Adrenal gland (tissue), 12 donors: ENCODE measurements around the gene BCAS3. TPM values are rescaled to one million over a fixed set of nuclear protein-coding genes. Genes with fewer than 3 reads are reported as not detected.

Experiments
- DNase-seq, 7 donors: peaks; one replicate each; pipeline ENCODE4 v3.0.0-alpha.2; 2019 to 2020
- H3K27ac ChIP-seq, 5 donors: fragments of 200-600 bp; sonication (generic) in 4 of 5; 1 replicate in 3 of 5; 2 replicates in 2 of 5; pipeline versions ENCODE4 v1.5.1 to v1.8.0; 2016 to 2020; ENCODE audit warnings: mild to moderate bottlenecking in 1 of 5
- H3K27me3 ChIP-seq: fragments of 200-600 bp; 2 replicates; pipeline ENCODE4 v1.8.0; 2021
- H3K36me3 ChIP-seq, 2 donors: fragments of 200-600 bp; replicated peaks in 1 of 2; 1 replicate in 1 of 2; 2 replicates in 1 of 2; pipeline versions ENCODE4 v1.5.1 to v1.8.0; 2018 to 2022
- H3K4me1 ChIP-seq, 2 donors: fragments of 200-600 bp; replicated peaks in 1 of 2; 1 replicate in 1 of 2; 2 replicates in 1 of 2; pipeline versions ENCODE4 v1.5.1 to v1.8.0; 2018 to 2021
- H3K4me3 ChIP-seq, 4 donors: fragments of 200-600 bp; sonication (generic) in 3 of 4; one replicate each; pipeline ENCODE4 v1.5.1; 2016 to 2018
- H3K9me3 ChIP-seq, 3 donors: fragments of 200-600 bp; sonication (generic) in 1 of 3; replicated peaks in 1 of 3; 1 replicate in 2 of 3; 2 replicates in 1 of 3; pipeline versions ENCODE4 v1.5.1 to v1.8.0; 2016 to 2021
- POLR2A ChIP-seq, 2 donors: fragments of 450-650 bp; IDR thresholded peaks; one replicate each; pipeline ENCODE4 v1.6.1; 2017; ENCODE audit warnings: antibody characterized with exemption in 2 of 2, mild to moderate bottlenecking in 2 of 2, moderate library complexity in 1 of 2
- WGBS, 4 donors: extraction: QIAGEN DNeasy Blood & Tissue Kit in 2 of 4; methylation state at CpG; one replicate each; pipeline versions ENCODE4 v1.1.5 to v1.1.7; 2013 to 2017; 5-methylcytosine and 5-hydroxymethylcytosine counted together
- intact Hi-C, 2 donors: fragments of 100-400 bp; cut with DNase I; formaldehyde crosslinking; loops; one replicate each; pipeline versions ENCODE4 v1.14.1 to v1.15.0; 2022 to 2023
- polyA plus RNA-seq, 3 donors: library from polyadenylated mRNA; stranded (reverse); fragments of 200-250 nt in 2 of 3; fragments of 350-450 nt in 1 of 3; fragmentation: Illumina TruSeq in 1 of 3; extraction: RNeasy Lipid Tissue Mini Kit (QIAGEN cat#74804) in 1 of 3; gene quantifications; one replicate each; pipeline ENCODE4 v1.2.3, GENCODE V29; 2013 to 2014
- total RNA-seq, 9 donors: library from RNA; depleted of rRNA in 4 of 9; stranded (reverse); fragments of >200 nt in 4 of 9; fragments of 120-200 nt in 1 of 9; fragmentation: NEBNext Ultra II Directional in 1 of 9; extraction: Animal tissue kit (Norgen Biotek cat#: 25700) in 1 of 9; gene quantifications; one replicate each; pipeline versions ENCODE4 v1.1.0 to v1.2.4, GENCODE V29; 2013 to 2023
- TF ChIP-seq, protein P1 (sequence below), 6 experiments: fragments of 450-650 bp in 4 of 6; fragments of 200-600 bp in 2 of 6; sonication (generic) in 1 of 6; IDR thresholded peaks; 1 replicate in 5 of 6; 2 replicates in 1 of 6; pipeline versions ENCODE4 v1.5.1 to v1.8.0; 2016 to 2021; ENCODE audit warnings: antibody characterized with exemption in 6 of 6, mild to moderate bottlenecking in 2 of 6, moderate library complexity in 1 of 6
- donor health status: healthy with polysubstance abuse.
- donor health status: Bipolar disorder and iron deficiency.
- donor health status: DM: yes; HTN: yes; CAD: no.
- donor health status: DM: no; HTN: no; CAD: no.
- donor health status: DM: no; HTN: no; CAD: no.
- donor health status: DM: yes; HTN: yes; CAD: no.

BCAS3 gene
- total and polyA plus RNA-seq, 12 donors: 9.4 to 105 (median 29.0) TPM

DNA sequence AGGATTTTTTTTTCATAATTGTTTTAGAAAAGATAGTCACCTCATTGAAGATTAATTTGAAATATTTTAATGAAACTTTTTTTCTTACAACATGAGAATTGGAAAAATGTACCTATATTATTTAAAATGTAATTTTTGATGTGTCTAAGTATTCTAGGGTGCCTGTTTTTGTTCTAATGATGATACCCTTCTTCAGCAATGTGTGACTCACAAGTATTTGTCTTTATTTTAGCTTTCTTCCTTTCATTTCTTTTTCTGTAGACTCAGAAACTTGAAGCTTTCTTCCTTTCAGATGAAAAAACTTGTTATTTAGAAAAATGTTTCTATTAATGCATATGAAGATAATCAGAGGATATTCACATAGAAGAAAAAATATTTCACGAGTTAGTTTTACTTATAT is 231.8 kb downstream of the BCAS3 start:
- no peak for DNase-seq
- no peak overlapping the region for H3K27ac ChIP-seq
- no peaks in the 10 kb centered on the region for H3K36me3 ChIP-seq
- no peaks in the 10 kb centered on the region for H3K27me3 ChIP-seq
- intact Hi-C loops: no loop called here
- no peak overlapping the region for H3K4me3 ChIP-seq
- no peaks in the 10 kb centered on the region for H3K4me1 ChIP-seq
- TF ChIP-seq, protein P1, sequence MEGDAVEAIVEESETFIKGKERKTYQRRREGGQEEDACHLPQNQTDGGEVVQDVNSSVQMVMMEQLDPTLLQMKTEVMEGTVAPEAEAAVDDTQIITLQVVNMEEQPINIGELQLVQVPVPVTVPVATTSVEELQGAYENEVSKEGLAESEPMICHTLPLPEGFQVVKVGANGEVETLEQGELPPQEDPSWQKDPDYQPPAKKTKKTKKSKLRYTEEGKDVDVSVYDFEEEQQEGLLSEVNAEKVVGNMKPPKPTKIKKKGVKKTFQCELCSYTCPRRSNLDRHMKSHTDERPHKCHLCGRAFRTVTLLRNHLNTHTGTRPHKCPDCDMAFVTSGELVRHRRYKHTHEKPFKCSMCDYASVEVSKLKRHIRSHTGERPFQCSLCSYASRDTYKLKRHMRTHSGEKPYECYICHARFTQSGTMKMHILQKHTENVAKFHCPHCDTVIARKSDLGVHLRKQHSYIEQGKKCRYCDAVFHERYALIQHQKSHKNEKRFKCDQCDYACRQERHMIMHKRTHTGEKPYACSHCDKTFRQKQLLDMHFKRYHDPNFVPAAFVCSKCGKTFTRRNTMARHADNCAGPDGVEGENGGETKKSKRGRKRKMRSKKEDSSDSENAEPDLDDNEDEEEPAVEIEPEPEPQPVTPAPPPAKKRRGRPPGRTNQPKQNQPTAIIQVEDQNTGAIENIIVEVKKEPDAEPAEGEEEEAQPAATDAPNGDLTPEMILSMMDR (IDR thresholded peaks at IDR 0.05): no peak
- TF ChIP-seq POLR2A (IDR thresholded peaks at IDR 0.05): no peak
- H3K9me3 ChIP-seq: no peaks in the 10 kb centered on the region
- WGBS, 4 donors: 82 to 86% (median 82%) methylated on average over 1 of the region's 1 CpG

DNA sequence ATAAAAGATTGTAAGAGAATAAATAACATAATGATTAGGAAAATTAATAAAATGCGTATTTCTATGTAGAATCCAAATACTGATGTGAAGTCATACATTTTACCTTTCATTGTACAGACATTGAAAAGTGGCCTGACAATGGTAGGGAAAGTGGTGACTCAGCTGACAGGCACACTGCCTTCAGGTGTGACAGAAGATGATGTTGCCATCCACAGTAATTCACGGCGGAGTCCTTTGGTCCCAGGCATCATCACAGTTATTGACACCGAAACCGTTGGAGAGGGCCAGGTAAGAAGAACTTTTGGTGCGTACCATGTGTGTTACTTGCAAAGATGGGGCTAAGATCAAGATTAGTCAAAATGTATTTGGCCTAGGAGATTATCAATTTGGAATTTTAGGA is 232.8 kb downstream of the BCAS3 start:
- H3K4me1 ChIP-seq: no peaks in the 10 kb centered on the region
- no peak for DNase-seq
- WGBS, 4 donors: 97 to 98% (median 98%) methylated on average over 6 of the region's 6 CpGs
- TF ChIP-seq, protein P1 (IDR thresholded peaks at IDR 0.05): no peak
- TF ChIP-seq POLR2A (IDR thresholded peaks at IDR 0.05): no peak
- no peak overlapping the region for H3K4me3 ChIP-seq
- H3K27ac ChIP-seq: no peak overlapping the region
- no peaks in the 10 kb centered on the region for H3K9me3 ChIP-seq
- H3K36me3 ChIP-seq: no peaks in the 10 kb centered on the region
- intact Hi-C loops: no loop called here
- H3K27me3 ChIP-seq: no peaks in the 10 kb centered on the region

DNA sequence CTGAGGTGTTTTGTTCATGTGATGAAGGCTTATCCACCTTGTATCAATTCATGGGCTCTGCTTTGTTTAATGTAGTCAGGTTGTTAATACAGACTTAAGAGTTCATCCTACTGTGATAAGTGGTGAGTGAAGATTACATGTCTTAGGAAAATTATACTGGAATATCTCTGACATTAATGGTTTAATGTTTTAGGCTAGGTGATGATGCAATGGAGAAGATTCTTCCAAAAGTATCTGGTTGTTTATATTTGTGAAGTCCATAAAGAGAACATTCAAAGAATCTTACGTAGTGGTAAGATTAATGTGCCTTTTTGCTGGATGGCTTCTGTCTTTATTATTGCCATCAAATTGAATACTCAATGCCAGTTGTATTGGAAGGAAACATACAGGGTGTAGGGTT is 236.4 kb downstream of the BCAS3 start:
- intact Hi-C loops: no loop called here
- Histone ChIP-seq H3K27me3 (no peaks in the 10 kb centered on the region), H3K36me3 (no peaks in the 10 kb centered on the region), H3K9me3 (peaks cover 0 to 12% (median 0%) of the 10 kb centered on the region in 3 donors), H3K27ac (no peak overlapping the region), H3K4me3 (no peak overlapping the region), H3K4me1 (no peaks in the 10 kb centered on the region)
- 92 to 97% (median 94%) methylated on average over 1 of the region's 1 CpG for WGBS, 4 donors
- DNase-seq: no peak
- TF ChIP-seq POLR2A (IDR thresholded peaks at IDR 0.05): no peak
- TF ChIP-seq, protein P1 (IDR thresholded peaks at IDR 0.05): no peak

DNA sequence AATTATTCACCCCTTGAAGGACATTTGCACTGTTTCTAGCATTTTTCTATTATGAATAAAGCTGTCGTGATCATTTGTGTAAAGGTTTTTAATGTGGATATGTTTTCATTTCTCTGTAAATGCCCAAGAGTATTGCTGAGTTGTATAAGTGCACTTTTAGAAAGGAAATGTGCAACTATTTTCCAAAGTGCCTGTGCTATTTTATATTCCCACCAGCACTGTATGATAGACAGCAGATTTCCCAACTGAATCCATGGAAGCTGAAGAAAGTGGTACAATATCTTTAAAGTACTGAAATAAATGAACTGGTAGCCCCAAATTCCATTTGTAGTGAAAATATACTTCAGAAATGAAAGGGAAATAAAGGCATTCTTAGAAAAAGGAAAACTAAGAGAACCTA is 238.4 kb downstream of the BCAS3 start:
- H3K9me3 ChIP-seq: peaks cover 0 to 12% (median 0%) of the 10 kb centered on the region in 3 donors
- no peak overlapping the region for H3K27ac ChIP-seq
- no peaks in the 10 kb centered on the region for H3K36me3 ChIP-seq
- no peaks in the 10 kb centered on the region for H3K4me1 ChIP-seq
- no peaks in the 10 kb centered on the region for H3K27me3 ChIP-seq
- DNase-seq: no peak
- TF ChIP-seq POLR2A (IDR thresholded peaks at IDR 0.05): no peak
- TF ChIP-seq, protein P1 (IDR thresholded peaks at IDR 0.05): no peak
- intact Hi-C loops: no loop called here
- no peak overlapping the region for H3K4me3 ChIP-seq
- WGBS, 4 donors: 94 to 97% (median 95%) methylated on average over 1 of the region's 1 CpG
